ENCODE data around the gene FPR3.

Gene FPR3

DNA sequence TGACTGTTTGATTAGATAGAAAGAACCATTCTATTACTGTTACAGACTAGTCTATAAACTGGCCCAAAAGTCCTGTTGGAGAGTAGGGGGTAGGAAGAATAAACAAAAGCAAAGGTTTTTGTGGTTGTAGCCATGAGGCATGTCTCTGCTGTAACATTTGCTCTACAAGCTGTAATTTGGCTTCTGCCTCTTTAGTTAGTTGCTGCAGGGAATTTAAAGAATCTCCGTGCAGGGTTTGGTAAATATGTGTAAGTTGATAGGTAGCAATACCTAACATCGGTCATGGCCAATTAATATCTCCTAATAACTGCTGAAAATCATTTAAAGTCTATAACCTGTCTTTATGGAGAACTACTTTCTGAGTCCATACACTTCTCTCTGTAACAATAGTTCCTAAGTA lies 13.0 kb downstream of the FPR3 start:
- DNase-seq, result no peak

DNA sequence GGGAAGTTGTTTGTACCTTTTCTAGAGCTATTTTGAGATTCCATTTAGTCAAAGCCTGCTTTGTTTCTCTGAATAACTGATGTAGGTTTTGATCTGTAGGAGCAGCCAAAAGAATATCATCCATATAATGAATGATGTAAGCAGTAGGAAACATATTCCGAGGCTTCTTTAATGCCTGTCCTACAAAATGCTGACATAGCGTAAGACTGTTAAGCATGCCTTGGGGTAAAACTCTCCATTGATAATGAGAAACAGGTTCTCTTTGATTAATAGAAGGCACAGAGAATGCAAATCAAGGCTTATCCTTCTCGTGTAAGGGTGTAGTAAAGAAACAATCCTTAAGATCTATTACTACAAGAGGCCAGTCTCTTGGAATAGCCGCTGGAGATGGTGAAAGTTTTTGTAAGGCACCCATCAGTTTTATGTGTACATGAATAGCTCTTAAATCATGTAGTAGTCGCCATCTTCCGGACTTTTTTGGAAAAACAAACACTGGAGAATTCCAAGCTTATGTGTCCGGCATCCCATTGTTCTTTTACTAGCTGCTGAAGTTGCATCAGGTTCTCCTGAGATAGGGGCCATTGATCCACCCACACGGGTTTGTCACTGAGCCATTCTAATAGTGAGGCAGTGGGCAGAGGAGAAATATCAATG lies 13.5 kb downstream of the FPR3 start:
- no peak for DNase-seq

DNA sequence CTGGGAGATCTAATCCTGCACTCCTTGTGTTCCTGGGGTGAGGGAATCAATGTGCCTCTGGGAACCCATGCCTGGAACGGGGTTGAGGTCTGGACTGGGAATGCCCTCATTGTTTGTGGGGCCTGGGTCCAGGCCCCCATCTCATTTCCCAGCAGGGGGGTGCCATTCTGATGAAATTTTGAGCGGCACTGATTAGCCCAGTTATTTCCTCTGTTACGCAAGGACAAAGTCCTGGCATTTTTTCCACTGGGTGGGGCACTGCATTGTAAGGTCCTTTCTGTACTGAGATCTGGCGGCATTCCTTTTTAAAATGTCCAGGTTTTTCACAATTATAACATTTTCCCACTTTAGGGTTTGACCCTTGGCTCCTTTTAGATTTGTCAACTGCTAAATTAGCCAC lies 14.8 kb downstream of the FPR3 start:
- no peak for DNase-seq

DNA sequence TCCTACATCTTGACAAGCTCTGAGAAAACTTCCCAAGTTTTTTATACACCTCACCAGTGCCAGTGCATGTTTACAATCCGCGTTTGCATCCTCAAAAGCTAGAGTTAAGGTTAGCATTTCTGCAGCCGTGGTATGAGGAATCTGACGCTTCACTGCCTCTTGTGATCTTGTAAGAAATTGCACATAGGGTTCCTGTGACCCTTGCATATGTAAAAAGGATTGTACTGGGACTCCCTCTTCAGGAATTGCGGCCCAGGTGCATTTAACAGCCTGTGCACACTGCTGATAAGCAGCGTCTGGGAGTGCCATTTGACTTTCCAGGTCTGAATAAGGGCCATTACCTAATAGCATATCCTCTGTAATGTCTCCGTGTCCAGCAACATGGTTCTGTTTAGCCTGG lies 15.3 kb downstream of the FPR3 start:
- no peak for DNase-seq

DNA sequence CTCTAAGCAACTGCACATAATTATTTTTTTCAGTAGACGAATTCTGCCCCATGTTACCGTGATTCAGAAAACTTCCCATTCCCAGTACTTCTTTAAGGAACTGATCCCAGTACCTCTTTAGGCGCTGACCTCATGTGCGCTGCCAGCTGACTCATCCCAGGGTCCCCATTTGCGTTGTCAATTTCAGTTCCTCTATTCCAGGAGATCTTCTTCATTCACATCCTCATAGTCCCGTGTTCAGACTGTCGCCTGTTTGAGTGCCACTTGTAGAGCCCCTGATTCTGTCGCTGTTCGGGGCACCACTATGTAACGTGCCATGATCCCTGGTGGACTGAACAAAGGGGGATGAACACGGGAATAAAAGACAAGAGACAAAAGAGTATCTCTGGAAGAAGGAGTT lies 16.4 kb downstream of the FPR3 start:
- DNase-seq, result no peak

DNA sequence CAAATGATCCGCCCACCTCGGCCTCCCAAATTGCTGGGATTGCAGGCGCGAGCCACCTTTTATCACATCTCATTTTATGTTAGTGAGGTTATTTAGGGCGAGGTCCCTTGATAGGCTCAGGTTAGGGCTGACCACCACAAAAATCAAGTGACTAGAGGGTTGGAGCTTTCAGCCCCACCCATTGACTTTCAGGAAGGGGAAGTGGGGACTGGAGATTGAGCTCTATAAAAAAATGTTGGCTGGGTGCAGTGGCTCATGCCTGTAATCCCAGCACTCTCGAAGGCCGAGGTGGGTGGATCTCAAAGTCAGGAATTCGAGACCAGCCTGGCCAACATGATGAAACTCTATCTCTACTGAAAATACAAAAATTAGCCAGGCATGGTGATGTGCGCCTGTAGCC lies 20.1 kb downstream of the FPR3 start:
- DNase-seq, result no peak

DNA sequence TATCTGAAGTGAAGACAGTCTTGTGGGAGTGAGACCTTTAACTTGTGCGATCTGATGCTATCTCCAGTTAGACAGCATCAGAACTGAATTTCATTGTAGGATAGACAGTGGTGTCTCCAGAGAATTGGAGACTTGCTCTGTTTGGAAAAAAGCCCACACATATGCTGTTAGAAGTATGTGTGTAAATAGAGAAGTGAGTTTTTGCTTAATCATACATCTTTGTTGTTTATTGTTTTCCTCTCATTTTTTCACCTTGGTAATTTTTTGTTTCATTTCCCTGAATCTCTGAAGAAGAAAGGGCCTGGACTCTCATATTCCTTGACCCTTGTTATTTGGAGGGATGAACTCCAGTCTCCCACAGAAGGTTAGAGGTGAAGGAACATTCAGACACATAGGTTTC lies 21.8 kb downstream of the FPR3 start:
- DNase-seq, result no peak

DNA sequence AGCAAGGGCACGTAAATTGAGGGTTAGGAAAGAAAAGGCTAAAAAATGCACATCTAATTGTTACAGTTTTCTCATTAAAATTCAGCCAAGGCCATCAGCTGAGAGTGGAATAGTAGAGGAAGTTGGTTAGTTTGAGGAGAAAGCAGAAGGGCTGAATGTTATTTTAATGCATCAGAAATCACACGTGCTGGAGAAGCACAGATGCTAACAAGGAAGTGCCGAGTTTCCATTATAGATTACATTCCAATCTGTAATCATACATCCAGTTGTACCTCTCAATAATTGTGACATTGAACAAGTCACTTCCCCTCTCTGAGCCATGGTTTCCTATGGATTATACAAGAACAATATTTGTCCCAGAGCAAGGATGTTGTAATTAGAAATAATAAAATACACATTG lies 25.1 kb downstream of the FPR3 start:
- no peak for DNase-seq

DNA sequence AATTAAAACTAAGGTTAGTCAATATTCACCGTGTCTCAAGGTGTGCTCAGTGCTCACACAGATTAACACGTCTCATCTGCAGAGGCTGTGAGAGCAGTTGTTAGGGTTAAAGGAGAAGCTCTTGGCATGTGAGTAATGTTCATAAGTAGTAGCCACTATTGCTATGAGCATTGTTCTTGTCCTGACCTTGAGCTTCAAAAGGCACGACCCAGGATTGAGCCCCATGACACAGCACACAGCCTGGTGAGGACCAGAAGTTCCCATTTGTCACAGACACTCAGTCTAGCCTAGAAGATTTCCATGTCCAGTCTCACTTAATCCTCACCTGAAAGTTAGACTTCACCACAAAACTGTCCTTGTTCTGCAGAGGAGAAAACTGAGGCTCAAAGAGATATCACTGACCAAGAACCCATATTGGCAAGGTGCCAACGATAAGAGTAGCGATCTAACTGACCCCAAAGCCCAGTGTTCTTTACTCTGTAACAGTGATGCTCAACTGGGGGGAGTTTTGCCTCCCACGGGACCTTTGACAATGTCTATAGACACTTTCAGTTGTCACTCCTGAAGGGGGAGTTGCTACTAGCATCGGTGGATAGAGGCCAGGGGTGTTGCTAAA lies 26.0 kb downstream of the FPR3 start:
- DNase-seq, result no peak

DNA sequence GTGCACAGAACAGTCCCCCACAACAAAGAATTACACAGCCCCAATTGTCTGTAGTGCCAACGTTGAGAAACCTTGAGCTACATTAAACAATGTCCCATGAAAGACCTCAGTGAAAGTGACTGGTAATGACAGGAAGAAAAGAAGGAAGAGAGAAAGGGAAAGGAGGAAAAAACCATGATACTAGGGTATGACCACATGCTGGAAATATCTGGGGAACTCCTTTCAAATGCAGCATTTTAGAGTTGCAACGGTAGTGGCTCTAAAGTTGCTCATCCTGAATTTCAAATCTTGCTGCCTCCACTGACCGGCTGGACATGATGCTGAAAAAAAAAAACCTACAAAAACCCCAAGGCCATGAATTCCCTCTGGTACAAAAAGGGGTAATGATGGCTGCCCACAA lies 26.5 kb downstream of the FPR3 start:
- no peak for DNase-seq

DNA sequence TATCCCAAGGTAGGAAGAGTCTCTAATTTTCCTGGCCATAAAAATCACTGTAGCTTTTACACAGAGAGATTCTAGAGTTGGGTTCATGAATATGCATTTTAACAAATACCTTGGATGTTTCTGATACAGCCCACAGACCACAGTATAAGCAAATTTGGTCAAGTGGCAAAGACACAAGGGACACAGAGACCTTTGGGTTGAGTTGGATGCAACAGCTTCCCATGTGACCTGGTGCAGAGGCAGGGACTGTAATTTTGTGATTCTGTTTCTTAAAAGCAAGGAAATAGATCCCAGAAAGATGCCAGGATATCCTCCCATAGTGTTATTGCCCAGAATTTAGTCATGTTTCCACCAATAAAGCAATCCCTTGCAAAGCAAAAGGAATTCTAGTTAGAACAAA lies 27.0 kb downstream of the FPR3 start:
- DNase-seq, result no peak

DNA sequence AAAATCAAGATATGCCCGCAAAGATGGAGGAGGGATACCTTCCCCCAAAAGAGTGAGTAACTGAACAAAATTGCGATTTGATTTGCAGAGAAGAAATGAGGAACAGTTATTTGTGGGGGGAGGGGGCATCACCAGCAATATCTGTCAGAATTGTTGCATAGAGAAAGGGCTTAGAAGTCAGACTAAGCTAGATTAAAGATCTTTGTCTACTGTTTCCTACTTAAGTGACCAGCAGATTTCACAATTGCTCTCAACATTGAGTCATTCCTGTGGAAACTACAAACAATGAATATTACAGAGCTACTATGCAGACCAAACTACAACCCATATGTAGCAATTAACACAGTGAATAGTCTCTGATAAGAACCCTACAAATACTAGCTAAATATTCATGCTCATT lies 27.4 kb downstream of the FPR3 start:
- DNase-seq, result no peak

DNA sequence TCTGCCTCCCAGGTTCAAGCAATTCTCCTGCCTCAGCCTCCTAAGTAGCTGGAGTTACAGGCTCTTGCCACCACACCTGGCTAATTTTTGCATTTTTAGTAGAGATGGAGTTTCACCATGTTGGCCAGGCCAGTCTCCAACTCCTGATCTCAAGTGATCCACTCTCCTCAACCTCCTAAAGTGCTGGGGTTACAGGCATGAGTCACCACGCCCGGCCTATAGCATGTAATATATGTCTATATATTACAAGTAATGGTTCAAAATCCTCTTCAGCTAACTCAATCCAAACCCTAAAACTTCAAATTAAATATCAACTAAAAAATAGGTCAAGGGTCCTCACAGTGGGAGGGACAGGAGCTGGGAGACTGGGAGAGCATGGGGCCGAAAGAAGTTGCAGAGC lies 28.0 kb downstream of the FPR3 start:
- no peak for DNase-seq

DNA sequence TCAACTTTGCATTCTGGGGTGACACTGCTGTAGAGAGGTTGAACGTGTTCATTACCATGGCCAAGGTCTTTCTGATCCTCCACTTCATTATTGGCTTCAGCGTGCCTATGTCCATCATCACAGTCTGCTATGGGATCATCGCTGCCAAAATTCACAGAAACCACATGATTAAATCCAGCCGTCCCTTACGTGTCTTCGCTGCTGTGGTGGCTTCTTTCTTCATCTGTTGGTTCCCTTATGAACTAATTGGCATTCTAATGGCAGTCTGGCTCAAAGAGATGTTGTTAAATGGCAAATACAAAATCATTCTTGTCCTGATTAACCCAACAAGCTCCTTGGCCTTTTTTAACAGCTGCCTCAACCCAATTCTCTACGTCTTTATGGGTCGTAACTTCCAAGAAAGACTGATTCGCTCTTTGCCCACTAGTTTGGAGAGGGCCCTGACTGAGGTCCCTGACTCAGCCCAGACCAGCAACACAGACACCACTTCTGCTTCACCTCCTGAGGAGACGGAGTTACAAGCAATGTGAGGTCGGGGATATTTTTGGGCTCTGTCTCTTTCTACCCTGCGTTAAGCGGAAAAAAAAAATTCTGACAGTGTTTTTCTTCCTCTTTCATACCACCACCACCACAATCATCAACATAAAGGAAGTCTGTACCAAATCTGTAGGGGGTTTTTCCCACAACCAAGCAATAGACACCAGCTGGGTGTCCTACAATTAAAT lies 29.5 kb downstream of the FPR3 start:
- DNase-seq, result no peak

DNA sequence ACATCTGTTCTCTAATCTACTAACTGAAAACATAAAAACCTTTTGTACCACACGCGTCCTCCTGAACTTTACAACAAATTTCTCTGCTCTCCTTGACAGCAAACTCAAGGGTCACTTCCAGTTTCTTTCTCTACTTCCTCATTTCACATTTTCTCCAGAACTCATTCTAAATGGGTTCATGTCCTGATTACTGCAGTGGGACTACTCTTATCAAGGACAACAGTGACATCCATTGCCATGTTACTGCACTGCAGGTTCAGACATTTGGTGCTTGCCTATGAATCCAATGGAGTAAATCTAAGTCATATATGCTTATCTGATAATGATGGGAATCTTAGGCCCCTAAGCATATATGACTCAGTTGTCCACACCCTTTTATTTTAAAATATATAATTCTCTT lies 35.3 kb downstream of the FPR3 start:
- no peak for DNase-seq

DNA sequence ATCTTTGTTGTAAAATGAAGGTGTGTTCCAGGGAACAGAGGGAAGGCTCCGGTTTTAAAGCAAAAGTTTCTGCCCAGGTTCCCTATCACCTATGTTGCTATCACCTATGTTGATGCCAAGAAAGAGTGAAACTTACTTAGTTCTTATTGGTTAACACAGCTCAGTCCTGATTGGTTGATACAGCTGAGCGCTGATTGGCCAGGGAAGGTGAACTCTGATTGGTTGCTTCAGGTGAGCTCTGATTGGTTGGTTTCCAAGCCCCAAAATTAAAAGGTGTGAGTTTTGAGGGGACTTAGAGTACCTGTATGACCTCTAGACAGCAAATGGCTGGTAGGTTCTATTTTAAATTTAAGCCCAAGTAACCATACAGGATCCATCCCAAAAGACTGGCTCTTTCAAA lies 42.2 kb downstream of the FPR3 start:
- no peak for DNase-seq

DNA sequence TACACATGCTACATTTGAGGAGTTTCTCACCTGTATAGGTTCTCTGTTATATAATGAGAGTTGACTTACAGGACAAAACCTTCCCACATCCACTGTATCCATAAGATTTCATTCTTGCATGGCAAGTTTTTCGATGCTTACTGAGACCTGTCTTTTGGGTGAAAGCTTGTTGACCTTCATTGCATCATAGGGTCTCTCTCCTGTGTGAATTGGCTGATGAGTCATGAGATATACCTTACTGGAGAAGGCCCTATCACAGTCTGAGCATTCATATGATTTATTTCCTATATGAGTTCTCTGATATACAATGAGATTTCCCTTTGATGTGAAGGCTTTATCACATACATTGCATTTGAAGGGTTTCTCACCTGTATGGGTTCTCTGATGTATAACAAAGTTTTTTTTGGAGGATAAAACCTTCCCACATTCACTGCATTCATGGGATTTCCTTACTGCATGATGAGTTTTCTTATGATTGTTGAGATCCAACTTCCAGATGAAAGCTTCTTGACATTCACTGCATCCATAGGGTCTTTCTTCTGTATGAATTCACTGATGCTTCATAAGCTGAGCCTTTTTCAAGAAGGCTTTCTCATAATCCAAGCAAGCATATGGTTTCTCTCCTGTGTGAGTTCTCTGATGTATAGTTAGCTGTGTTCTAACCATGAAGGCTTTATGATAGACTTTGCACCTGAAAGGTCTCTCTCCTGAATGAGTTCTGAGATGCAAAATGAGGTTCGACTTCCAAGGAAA lies 67.1 kb downstream of the FPR3 start:
- DNase-seq, result no peak

DNA sequence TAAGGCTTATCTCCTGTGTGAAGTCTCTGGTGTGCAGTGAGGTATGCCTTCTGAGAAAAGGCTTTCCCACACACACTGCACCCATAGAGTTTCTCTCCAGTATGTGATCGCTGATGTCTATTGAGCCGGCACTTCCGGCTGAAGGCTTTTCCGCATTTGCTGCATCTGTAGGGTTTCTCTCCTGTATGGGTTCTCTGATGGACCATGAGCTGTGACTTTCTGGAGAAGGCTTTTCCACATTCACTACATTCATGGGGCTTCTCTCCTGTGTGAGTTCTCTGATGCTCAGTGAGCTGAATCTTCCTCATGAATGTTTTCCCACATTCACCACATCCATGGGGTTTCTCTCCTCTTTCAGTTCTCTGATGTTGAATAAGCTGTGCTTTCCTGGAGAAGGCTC lies 78.1 kb downstream of the FPR3 start:
- DNase-seq, result no peak
